Liver (tissue), 9 donors: ENCODE measurements around the gene SLC26A4. TPM values are rescaled to one million over a fixed set of nuclear protein-coding genes. Genes with fewer than 3 reads are reported as not detected.

Source experiments
- DNase-seq: peaks from one replicate; pipeline ENCODE4 v3.0.0-alpha.2; 2017; ENCODE audit warnings: low spot score
- H3K27ac ChIP-seq, 2 donors: one replicate each; pipeline ENCODE4 v1.7.0; 2013; ENCODE audit warnings: inconsistent platforms in 2 of 2, low read length in 2 of 2, control low read depth in 1 of 2, low read depth in 1 of 2, mild to moderate bottlenecking in 1 of 2
- H3K27me3 ChIP-seq, 4 donors: one replicate each; pipeline versions ENCODE4 v1.6.1 to v1.7.0; 2013; ENCODE audit warnings: low read length in 3 of 4, inconsistent platforms in 1 of 4, mild to moderate bottlenecking in 1 of 4, moderate library complexity in 1 of 4; ENCODE audit not compliant: control insufficient read depth in 4 of 4, insufficient read depth in 4 of 4
- H3K36me3 ChIP-seq, 4 donors: one replicate each; pipeline versions ENCODE4 v1.6.1 to v1.7.0; 2013; ENCODE audit warnings: low read length in 3 of 4, mild to moderate bottlenecking in 3 of 4, low read depth in 1 of 4, moderate library complexity in 1 of 4; ENCODE audit not compliant: control insufficient read depth in 4 of 4, insufficient read depth in 3 of 4
- H3K4me1 ChIP-seq, 4 donors: one replicate each; pipeline versions ENCODE4 v1.6.1 to v1.7.0; 2013; ENCODE audit warnings: low read length in 3 of 4, mild to moderate bottlenecking in 3 of 4, moderate library complexity in 1 of 4; ENCODE audit not compliant: control insufficient read depth in 4 of 4, insufficient read depth in 4 of 4
- H3K4me3 ChIP-seq, 3 donors: one replicate each; pipeline versions ENCODE4 v1.6.1 to v1.7.0; 2013; ENCODE audit warnings: low read length in 3 of 3, control low read depth in 1 of 3, low read depth in 1 of 3, mild to moderate bottlenecking in 1 of 3
- H3K9ac ChIP-seq, 2 donors: one replicate each; pipeline ENCODE4 v1.7.0; 2013; ENCODE audit warnings: low read length in 2 of 2, mild to moderate bottlenecking in 2 of 2, moderate library complexity in 2 of 2, control low read depth in 1 of 2, low read depth in 1 of 2
- H3K9me3 ChIP-seq, 4 donors: one replicate each; pipeline versions ENCODE4 v1.6.1 to v1.7.0; 2013; ENCODE audit warnings: low read length in 3 of 4; ENCODE audit not compliant: control insufficient read depth in 4 of 4
- EGR1 ChIP-seq, 2 donors: IDR thresholded peaks; 2 replicates each; pipeline ENCODE4 v1.6.1; 2016 to 2018; ENCODE audit warnings: antibody characterized with exemption in 2 of 2, low read depth in 2 of 2
- FOXA1 ChIP-seq: IDR thresholded peaks from 2 replicates; pipeline ENCODE4 v1.6.1; 2016; ENCODE audit warnings: antibody characterized with exemption
- FOXA2 ChIP-seq: IDR thresholded peaks from 2 replicates; pipeline ENCODE4 v1.6.1; 2016; ENCODE audit warnings: antibody characterized with exemption
- GABPA ChIP-seq, 2 donors: IDR thresholded peaks in 1 of 2; conservative IDR thresholded peaks in 1 of 2; 2 replicates each; pipeline ENCODE4 v1.6.1; 2016; ENCODE audit warnings: antibody characterized with exemption in 2 of 2, mild to moderate bottlenecking in 1 of 2, moderate library complexity in 1 of 2
- HNF4A ChIP-seq, 2 donors: conservative IDR thresholded peaks; 2 replicates each; pipeline ENCODE4 v1.6.1; 2016; ENCODE audit warnings: antibody characterized with exemption in 2 of 2, mild to moderate bottlenecking in 2 of 2
- HNF4G ChIP-seq: IDR thresholded peaks from 2 replicates; pipeline ENCODE4 v1.6.1; 2016; ENCODE audit warnings: antibody characterized with exemption
- JUND ChIP-seq, 2 donors: IDR thresholded peaks; 2 replicates each; pipeline ENCODE4 v1.6.1; 2016; ENCODE audit warnings: antibody characterized with exemption in 2 of 2
- NR2F2 ChIP-seq: IDR thresholded peaks from 2 replicates; pipeline ENCODE4 v1.6.1; 2016; ENCODE audit warnings: antibody characterized with exemption
- RAD21 ChIP-seq, 2 donors: IDR thresholded peaks; 2 replicates each; pipeline ENCODE4 v1.6.1; 2016; ENCODE audit warnings: antibody characterized with exemption in 2 of 2, mild to moderate bottlenecking in 2 of 2
- RXRA ChIP-seq, 2 donors: IDR thresholded peaks; 2 replicates each; pipeline ENCODE4 v1.6.1; 2017 to 2018; ENCODE audit warnings: antibody characterized with exemption in 2 of 2, mild to moderate bottlenecking in 1 of 2
- SP1 ChIP-seq: IDR thresholded peaks from 2 replicates; pipeline ENCODE4 v1.6.1; 2018; ENCODE audit warnings: antibody characterized with exemption, mild to moderate bottlenecking
- TAF1 ChIP-seq: conservative IDR thresholded peaks from 2 replicates; pipeline ENCODE4 v1.6.1; 2016; ENCODE audit warnings: antibody characterized with exemption, mild to moderate bottlenecking
- YY1 ChIP-seq: IDR thresholded peaks from 2 replicates; pipeline ENCODE4 v1.6.1; 2016; ENCODE audit warnings: antibody characterized with exemption, mild to moderate bottlenecking
- WGBS: extraction: QIAGEN DNeasy Blood & Tissue Kit; methylation state at CpG from one replicate; pipeline ENCODE4 v1.1.7; 2013; 5-methylcytosine and 5-hydroxymethylcytosine counted together
- polyA plus RNA-seq, 2 donors: library from polyadenylated mRNA; stranded (reverse) in 1 of 2; unstranded in 1 of 2; fragments of 200-250 nt in 1 of 2; fragments of >200 nt in 1 of 2; fragmentation: Nextera tagmentation in 1 of 2; extraction: Ambion mirVana in 1 of 2; gene quantifications; one replicate each; pipeline versions ENCODE4 v1.2.1 to v1.2.3, GENCODE V29; 2013 to 2015
- total RNA-seq, 2 donors: library from RNA; depleted of rRNA; stranded (reverse); fragments of >200 nt; gene quantifications; one replicate each; pipeline ENCODE4 v1.2.3, GENCODE V29; 2014
- TF ChIP-seq, protein P1 (sequence below): fragments of 150-350 bp; IDR thresholded peaks from 2 replicates; pipeline ENCODE4 v1.5.1; 2017; ENCODE audit warnings: improper control_type of control experiment, low read depth, low read length; ENCODE audit not compliant: missing input control
- TF ChIP-seq, protein P2 (sequence below): IDR thresholded peaks from 2 replicates; pipeline ENCODE4 v1.6.1; 2016; ENCODE audit warnings: antibody characterized with exemption
- TF ChIP-seq, protein P3 (sequence below): IDR thresholded peaks from 2 replicates; pipeline ENCODE4 v1.6.1; 2016; ENCODE audit warnings: antibody characterized with exemption
- TF ChIP-seq, protein P4 (sequence below): IDR thresholded peaks from 2 replicates; pipeline ENCODE4 v1.6.1; 2016; ENCODE audit warnings: antibody characterized with exemption
- donor health status: healthy.
- donor health status: healthy.
- donor health status: healthy.
- donor health status: healthy.
- donor health status: healthy.

Gene SLC26A4
- total and polyA plus RNA-seq, 4 donors, result 0.08 to 0.25 (median 0.19) TPM; not detected in 1

DNA sequence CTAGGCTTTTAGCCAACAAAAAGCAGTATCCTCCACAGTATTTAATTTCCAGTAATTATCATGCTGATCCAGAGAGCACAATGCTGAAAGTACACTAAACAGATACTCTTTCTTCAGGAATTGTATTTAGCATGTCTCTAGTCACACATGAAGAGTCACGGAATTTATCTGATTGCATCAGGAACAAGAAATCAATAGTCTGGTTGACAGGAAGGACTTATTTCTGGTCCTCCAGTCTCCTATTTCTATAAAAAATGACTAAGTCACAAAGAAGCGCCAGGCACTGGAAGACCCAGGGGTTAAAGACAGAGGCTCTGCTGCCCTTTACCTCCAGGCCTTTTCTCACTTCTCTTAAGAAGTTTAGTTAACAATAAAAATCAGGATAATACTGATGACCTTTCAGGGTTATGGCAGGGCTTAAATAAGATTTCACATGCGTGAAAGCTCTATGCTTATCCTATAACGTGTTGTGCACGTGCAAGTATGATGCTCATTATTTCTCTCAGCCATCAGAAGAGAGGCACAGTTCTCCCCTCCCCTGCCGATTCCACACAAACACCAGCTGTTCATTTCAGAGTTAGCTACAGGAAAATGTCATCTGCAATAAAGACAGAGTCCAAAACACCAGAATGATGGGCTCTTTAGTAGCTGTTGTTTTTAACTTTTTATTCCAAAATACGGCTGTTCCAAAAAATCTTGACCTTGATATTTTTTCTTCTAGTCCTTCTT, 36.9 kb downstream of the SLC26A4 start:
- H3K4me3 ChIP-seq, result no peak overlapping the region
- DNase-seq, result no peak
- no peak overlapping the region for H3K27ac ChIP-seq
- H3K9me3 ChIP-seq, result no peaks in the 10 kb centered on the region
- no peaks in the 10 kb centered on the region for H3K36me3 ChIP-seq
- H3K9ac ChIP-seq, result no peak overlapping the region
- TF ChIP-seq HNF4A (conservative IDR thresholded peaks at IDR 0.05), result no peak
- TF ChIP-seq GABPA (IDR thresholded peaks at IDR 0.05 in 1 of 2, conservative IDR thresholded peaks at IDR 0.05 in 1 of 2), result no peak
- TF ChIP-seq HNF4G, result no peak
- TF ChIP-seq, protein P1, sequence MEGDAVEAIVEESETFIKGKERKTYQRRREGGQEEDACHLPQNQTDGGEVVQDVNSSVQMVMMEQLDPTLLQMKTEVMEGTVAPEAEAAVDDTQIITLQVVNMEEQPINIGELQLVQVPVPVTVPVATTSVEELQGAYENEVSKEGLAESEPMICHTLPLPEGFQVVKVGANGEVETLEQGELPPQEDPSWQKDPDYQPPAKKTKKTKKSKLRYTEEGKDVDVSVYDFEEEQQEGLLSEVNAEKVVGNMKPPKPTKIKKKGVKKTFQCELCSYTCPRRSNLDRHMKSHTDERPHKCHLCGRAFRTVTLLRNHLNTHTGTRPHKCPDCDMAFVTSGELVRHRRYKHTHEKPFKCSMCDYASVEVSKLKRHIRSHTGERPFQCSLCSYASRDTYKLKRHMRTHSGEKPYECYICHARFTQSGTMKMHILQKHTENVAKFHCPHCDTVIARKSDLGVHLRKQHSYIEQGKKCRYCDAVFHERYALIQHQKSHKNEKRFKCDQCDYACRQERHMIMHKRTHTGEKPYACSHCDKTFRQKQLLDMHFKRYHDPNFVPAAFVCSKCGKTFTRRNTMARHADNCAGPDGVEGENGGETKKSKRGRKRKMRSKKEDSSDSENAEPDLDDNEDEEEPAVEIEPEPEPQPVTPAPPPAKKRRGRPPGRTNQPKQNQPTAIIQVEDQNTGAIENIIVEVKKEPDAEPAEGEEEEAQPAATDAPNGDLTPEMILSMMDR, result no peak
- TF ChIP-seq, protein P2, sequence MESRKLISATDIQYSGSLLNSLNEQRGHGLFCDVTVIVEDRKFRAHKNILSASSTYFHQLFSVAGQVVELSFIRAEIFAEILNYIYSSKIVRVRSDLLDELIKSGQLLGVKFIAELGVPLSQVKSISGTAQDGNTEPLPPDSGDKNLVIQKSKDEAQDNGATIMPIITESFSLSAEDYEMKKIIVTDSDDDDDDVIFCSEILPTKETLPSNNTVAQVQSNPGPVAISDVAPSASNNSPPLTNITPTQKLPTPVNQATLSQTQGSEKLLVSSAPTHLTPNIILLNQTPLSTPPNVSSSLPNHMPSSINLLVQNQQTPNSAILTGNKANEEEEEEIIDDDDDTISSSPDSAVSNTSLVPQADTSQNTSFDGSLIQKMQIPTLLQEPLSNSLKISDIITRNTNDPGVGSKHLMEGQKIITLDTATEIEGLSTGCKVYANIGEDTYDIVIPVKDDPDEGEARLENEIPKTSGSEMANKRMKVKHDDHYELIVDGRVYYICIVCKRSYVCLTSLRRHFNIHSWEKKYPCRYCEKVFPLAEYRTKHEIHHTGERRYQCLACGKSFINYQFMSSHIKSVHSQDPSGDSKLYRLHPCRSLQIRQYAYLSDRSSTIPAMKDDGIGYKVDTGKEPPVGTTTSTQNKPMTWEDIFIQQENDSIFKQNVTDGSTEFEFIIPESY, result no peak
- TF ChIP-seq NR2F2, result no peak
- TF ChIP-seq RXRA (IDR thresholded peaks at IDR 0.05), result no peak
- TF ChIP-seq TAF1, result no peak
- no peaks in the 10 kb centered on the region for H3K4me1 ChIP-seq
- WGBS, result 78% methylated on average over 7 of the region's 7 CpGs
- no peaks in the 10 kb centered on the region for H3K27me3 ChIP-seq

DNA sequence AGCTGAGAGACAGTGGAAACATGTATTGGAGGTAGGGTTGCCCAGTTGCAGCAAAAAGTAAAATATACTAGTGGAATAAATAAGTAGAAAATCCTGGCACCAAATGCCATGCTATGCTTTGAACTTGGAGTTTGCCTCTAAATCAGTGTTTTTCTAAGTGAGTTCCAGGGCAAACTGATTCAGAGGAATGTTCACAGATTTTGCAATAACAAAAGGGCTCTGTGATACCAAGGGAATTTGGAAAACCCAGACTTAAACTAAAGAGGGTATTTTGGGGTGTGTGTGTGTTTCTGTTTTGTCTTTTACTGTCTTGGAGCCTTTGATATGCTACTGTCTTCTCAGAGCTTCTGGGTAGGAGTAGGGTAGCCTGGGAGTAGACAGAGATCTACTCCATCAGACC, 39.9 kb downstream of the SLC26A4 start:
- Histone ChIP-seq H3K4me1 (no peaks in the 10 kb centered on the region), H3K9ac (no peak overlapping the region), H3K4me3 (no peak overlapping the region), H3K9me3 (no peaks in the 10 kb centered on the region), H3K36me3 (no peaks in the 10 kb centered on the region), H3K27ac (no peak overlapping the region), H3K27me3 (no peaks in the 10 kb centered on the region)
- no peak for DNase-seq
- TF ChIP-seq, protein P2, result no peak
- TF ChIP-seq FOXA2 (no peak), HNF4G (no peak), FOXA1 (no peak), RAD21 (IDR thresholded peaks at IDR 0.05) (no peak), HNF4A (conservative IDR thresholded peaks at IDR 0.05) (no peak), JUND (IDR thresholded peaks at IDR 0.05) (no peak), TAF1 (no peak), EGR1 (IDR thresholded peaks at IDR 0.05; ENCODE audit: low read depth in 2 of 2) (no peak), GABPA (IDR thresholded peaks at IDR 0.05 in 1 of 2, conservative IDR thresholded peaks at IDR 0.05 in 1 of 2) (no peak), SP1 (no peak), YY1 (no peak), NR2F2 (no peak)
- TF ChIP-seq, protein P3, sequence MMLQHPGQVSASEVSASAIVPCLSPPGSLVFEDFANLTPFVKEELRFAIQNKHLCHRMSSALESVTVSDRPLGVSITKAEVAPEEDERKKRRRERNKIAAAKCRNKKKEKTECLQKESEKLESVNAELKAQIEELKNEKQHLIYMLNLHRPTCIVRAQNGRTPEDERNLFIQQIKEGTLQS, result no peak
- TF ChIP-seq, protein P4, sequence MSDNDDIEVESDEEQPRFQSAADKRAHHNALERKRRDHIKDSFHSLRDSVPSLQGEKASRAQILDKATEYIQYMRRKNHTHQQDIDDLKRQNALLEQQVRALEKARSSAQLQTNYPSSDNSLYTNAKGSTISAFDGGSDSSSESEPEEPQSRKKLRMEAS, result no peak
- TF ChIP-seq, protein P1, result no peak
